ENCODE results near the gene CALML4.
"Not testable (repeated sequence)": the region's sequence is repeated elsewhere in the genome, so short reads cannot be mapped to it uniquely, and the experiment has no call there.

Gene CALML4

GRCh38 chr15:68191555-68191954 is 13.6 kb downstream of the CALML4 start:
- no peak for DNase-seq (ENCODE audit: low read depth in 2 of 2)

GRCh38 chr15:68190048-68190447 is 15.1 kb downstream of the CALML4 start:
- no peak for DNase-seq (ENCODE audit: low read depth in 2 of 2)

GRCh38 chr15:68188647-68189046 is 16.5 kb downstream of the CALML4 start:
- DNase-seq (ENCODE audit: low read depth in 2 of 2), result no peak

GRCh38 chr15:68187559-68187958 is 17.6 kb downstream of the CALML4 start:
- no peak for DNase-seq (ENCODE audit: low read depth in 2 of 2)

- DNase-seq (ENCODE audit: low read depth in 2 of 2), result no peak
These were observed 18.3 kb downstream of the CALML4 start for GRCh38 chr15:68186671-68187397.

- no peak for DNase-seq (ENCODE audit: low read depth in 2 of 2)
These were observed 20.3 kb downstream of the CALML4 start for GRCh38 chr15:68184616-68185480.

GRCh38 chr15:68183616-68184315 is 21.4 kb downstream of the CALML4 start:
- no peak for DNase-seq (ENCODE audit: low read depth in 2 of 2)

- DNase-seq (ENCODE audit: low read depth in 2 of 2), result no peak
These were observed 27.4 kb downstream of the CALML4 start for GRCh38 chr15:68177742-68178141.

GRCh38 chr15:68176601-68177000 is 28.5 kb downstream of the CALML4 start:
- no peak for DNase-seq (ENCODE audit: low read depth in 2 of 2)

- no peak for DNase-seq (ENCODE audit: low read depth in 2 of 2)
These were observed 29.6 kb downstream of the CALML4 start for GRCh38 chr15:68175526-68175925.

GRCh38 chr15:68173119-68173518 is 32.0 kb downstream of the CALML4 start:
- DNase-seq (ENCODE audit: low read depth in 2 of 2), result no peak

- DNase-seq (ENCODE audit: low read depth in 2 of 2), result not testable (repeated sequence)
These were observed 33.1 kb downstream of the CALML4 start for GRCh38 chr15:68172037-68172436.

GRCh38 chr15:68166847-68167246 is 38.3 kb downstream of the CALML4 start:
- DNase-seq (ENCODE audit: low read depth in 2 of 2), result no peak

GRCh38 chr15:68163191-68163590 is 41.9 kb downstream of the CALML4 start:
- no peak for DNase-seq (ENCODE audit: low read depth in 2 of 2)

GRCh38 chr15:68158046-68158628 is 47.0 kb downstream of the CALML4 start:
- DNase-seq (ENCODE audit: low read depth in 2 of 2), result no peak

GRCh38 chr15:68157074-68157473 is 48.1 kb downstream of the CALML4 start:
- no peak for DNase-seq (ENCODE audit: low read depth in 2 of 2)

- DNase-seq (ENCODE audit: low read depth in 2 of 2), result no peak
These were observed 50.1 kb downstream of the CALML4 start for GRCh38 chr15:68154923-68155559.

GRCh38 chr15:68152342-68152741 is 52.8 kb downstream of the CALML4 start:
- no peak for DNase-seq (ENCODE audit: low read depth in 2 of 2)

GRCh38 chr15:68151277-68151676 is 53.9 kb downstream of the CALML4 start:
- no peak for DNase-seq (ENCODE audit: low read depth in 2 of 2)

GRCh38 chr15:68150187-68150586 is 54.9 kb downstream of the CALML4 start:
- no peak for DNase-seq (ENCODE audit: low read depth in 2 of 2)

- DNase-seq (ENCODE audit: low read depth in 2 of 2), result no peak
These were observed 56.1 kb downstream of the CALML4 start for GRCh38 chr15:68149059-68149458.

GRCh38 chr15:68148039-68148438 is 57.1 kb downstream of the CALML4 start:
- no peak for DNase-seq (ENCODE audit: low read depth in 2 of 2)
